Osteocyte (in vitro differentiated cells): ENCODE results near the gene STAM2. TPM values are rescaled to one million over a fixed set of nuclear protein-coding genes. Genes with fewer than 3 reads are reported as not detected.

Experiments used
- DNase-seq: peaks from one replicate; pipeline ENCODE4 v3.0.0; 2021; ENCODE audit warnings: mixed read lengths; ENCODE audit not compliant: unreplicated experiment; ENCODE audit errors: extremely low spot score
- H3K27ac Mint-ChIP-seq: one replicate; pipeline ENCODE4 v1.8.0; 2021; ENCODE audit warnings: mild to moderate bottlenecking, mixed read lengths; ENCODE audit not compliant: unreplicated experiment
- H3K27me3 Mint-ChIP-seq: one replicate; pipeline ENCODE4 v1.8.0; 2021; ENCODE audit warnings: mixed read lengths; ENCODE audit not compliant: unreplicated experiment
- H3K36me3 Mint-ChIP-seq: one replicate; pipeline ENCODE4 v1.8.0; 2021; ENCODE audit warnings: mixed read lengths; ENCODE audit not compliant: unreplicated experiment
- H3K4me1 Mint-ChIP-seq: one replicate; pipeline ENCODE4 v1.8.0; 2021; ENCODE audit warnings: mixed read lengths; ENCODE audit not compliant: unreplicated experiment
- H3K4me3 Mint-ChIP-seq: one replicate; pipeline ENCODE4 v1.8.0; 2021; ENCODE audit warnings: mild to moderate bottlenecking, moderate library complexity, mixed read lengths; ENCODE audit not compliant: unreplicated experiment
- H3K9me3 Mint-ChIP-seq: one replicate; pipeline ENCODE4 v1.8.0; 2021; ENCODE audit warnings: mixed read lengths; ENCODE audit not compliant: unreplicated experiment
- total RNA-seq: library from RNA; stranded (reverse); gene quantifications from 2 replicates; pipeline ENCODE4 v1.2.1, GENCODE V29; 2021
- TF ChIP-seq, protein P1 (sequence below): fragments of 200-600 bp; sonication (generic); IDR thresholded peaks from 2 replicates; pipeline ENCODE4 v1.5.0; 2021; ENCODE audit warnings: antibody characterized with exemption, mild to moderate bottlenecking, moderate library complexity

STAM2 gene
- total RNA-seq, 1 donor from 2014 or later: 43.0 TPM

- H3K36me3 Mint-ChIP-seq: no peaks in the 10 kb centered on the region
- no peak overlapping the region for H3K4me3 Mint-ChIP-seq
- H3K27me3 Mint-ChIP-seq: peaks cover 12% of the 10 kb centered on the region
- no peak overlapping the region for H3K27ac Mint-ChIP-seq
- TF ChIP-seq, protein P1, sequence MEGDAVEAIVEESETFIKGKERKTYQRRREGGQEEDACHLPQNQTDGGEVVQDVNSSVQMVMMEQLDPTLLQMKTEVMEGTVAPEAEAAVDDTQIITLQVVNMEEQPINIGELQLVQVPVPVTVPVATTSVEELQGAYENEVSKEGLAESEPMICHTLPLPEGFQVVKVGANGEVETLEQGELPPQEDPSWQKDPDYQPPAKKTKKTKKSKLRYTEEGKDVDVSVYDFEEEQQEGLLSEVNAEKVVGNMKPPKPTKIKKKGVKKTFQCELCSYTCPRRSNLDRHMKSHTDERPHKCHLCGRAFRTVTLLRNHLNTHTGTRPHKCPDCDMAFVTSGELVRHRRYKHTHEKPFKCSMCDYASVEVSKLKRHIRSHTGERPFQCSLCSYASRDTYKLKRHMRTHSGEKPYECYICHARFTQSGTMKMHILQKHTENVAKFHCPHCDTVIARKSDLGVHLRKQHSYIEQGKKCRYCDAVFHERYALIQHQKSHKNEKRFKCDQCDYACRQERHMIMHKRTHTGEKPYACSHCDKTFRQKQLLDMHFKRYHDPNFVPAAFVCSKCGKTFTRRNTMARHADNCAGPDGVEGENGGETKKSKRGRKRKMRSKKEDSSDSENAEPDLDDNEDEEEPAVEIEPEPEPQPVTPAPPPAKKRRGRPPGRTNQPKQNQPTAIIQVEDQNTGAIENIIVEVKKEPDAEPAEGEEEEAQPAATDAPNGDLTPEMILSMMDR: no peak
- H3K9me3 Mint-ChIP-seq: no peaks in the 10 kb centered on the region
- H3K4me1 Mint-ChIP-seq: peaks cover 7% of the 10 kb centered on the region
- no peak for DNase-seq
Observed at GRCh38 chr2:152106464-152106863, 69.1 kb downstream of the STAM2 start.

- no peak for DNase-seq
- Mint-ChIP-seq H3K4me1 (peaks cover 14% of the 10 kb centered on the region), H3K36me3 (no peaks in the 10 kb centered on the region), H3K9me3 (no peaks in the 10 kb centered on the region), H3K27me3 (peaks cover 24% of the 10 kb centered on the region), H3K4me3 (no peak overlapping the region), H3K27ac (no peak overlapping the region)
- TF ChIP-seq, protein P1: no peak
Observed at GRCh38 chr2:152103271-152103670, 72.3 kb downstream of the STAM2 start.

DNA sequence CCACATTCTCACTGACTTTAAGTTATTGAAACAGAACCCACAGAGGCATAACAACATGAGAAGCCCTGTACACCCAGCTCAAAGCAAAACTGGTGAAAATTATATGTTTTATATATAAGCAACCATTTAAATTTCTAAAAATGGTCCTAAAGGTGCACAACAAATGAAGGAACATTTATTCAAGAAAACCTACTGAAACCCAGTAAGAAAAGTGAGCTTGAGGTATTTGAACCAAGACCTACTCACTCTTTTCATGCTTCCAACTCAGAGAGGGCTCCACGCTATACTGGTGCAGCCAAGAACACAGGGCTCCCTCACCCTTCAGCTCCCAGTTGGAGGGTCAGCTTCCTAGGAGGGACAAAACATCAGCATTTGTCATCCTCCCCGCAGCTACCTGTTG is 74.6 kb downstream of the STAM2 start:
- Mint-ChIP-seq H3K4me1 (peaks cover 19% of the 10 kb centered on the region), H3K27me3 (peaks cover 26% of the 10 kb centered on the region), H3K9me3 (no peaks in the 10 kb centered on the region), H3K36me3 (no peaks in the 10 kb centered on the region), H3K4me3 (no peak overlapping the region), H3K27ac (no peak overlapping the region)
- DNase-seq: no peak
- TF ChIP-seq, protein P1: no peak

GRCh38 chr2:152099367-152100050 is 76.1 kb downstream of the STAM2 start:
- Mint-ChIP-seq H3K9me3 (no peaks in the 10 kb centered on the region), H3K27ac (no peak overlapping the region), H3K27me3 (peaks cover 37% of the 10 kb centered on the region), H3K4me1 (peaks cover 17% of the 10 kb centered on the region), H3K4me3 (peak overlapping the region; percentile 87), H3K36me3 (no peaks in the 10 kb centered on the region)
- DNase-seq: no peak
- TF ChIP-seq, protein P1: no peak

DNA sequence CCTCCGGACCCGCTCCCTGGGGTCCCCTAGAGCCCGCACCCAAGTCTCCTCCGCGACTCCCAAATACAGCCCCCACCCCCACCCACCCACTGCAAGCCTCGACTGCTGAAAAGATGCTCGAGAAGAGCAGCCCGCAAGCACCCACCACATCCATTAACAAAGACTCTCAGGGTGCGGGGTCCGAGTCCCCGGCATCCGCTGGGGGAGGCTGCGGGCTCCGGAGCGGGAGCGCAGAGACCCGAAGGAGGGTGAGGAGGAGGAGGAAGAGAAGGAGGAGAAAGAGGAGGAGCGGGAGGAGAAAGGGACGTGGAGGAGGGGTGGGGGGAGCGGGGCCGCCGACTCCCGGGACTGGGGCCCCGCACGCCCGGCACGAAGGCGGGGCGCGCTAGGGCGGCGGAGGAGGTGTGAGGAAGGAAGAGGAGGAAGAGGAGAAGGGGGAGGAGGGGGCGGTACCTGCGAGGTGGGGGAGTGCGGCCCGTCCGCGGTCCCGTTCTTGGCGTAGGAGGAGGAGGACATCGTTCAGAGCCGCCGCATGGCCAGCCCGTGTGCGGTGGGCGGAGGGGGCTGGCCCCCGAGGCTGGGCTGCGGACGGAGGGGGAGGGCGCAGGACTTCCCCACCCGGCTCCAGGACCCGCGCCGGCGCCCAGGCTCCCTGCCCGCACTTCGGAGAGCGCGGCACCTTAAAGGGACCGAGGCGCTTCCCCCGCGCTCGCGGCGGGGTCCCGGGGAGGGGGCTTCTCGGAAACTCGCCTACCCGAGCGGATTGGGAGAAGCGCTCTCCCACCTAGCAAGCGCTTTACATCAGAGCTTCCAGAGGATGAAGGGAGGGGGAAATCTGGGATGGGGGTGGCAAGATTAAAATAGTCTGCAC is 76.8 kb downstream of the STAM2 start, which contains the start of gene CACNB4:
Gene CACNB4, minus strand, starts transcription at position 549 of the 871 bp plus-strand sequence.
- H3K9me3 Mint-ChIP-seq: no peaks in the 10 kb centered on the region
- peak within 1 kb of the TSS; percentile 84 for H3K27ac Mint-ChIP-seq
- peaks cover 42% of the 10 kb centered on the region for H3K27me3 Mint-ChIP-seq
- DNase-seq: no peak
- no peaks in the 10 kb centered on the region for H3K36me3 Mint-ChIP-seq
- H3K4me3 Mint-ChIP-seq: peak within 1 kb of the TSS; percentile 87
- peaks cover 17% of the 10 kb centered on the region for H3K4me1 Mint-ChIP-seq
- TF ChIP-seq, protein P1: no peak
